Loucy (cell line): ENCODE measurements around the gene GADD45G.

Source experiments
- CTCF ChIP-seq: fragments of 200-600 bp; sonication (generic); conservative IDR thresholded peaks from 2 replicates; pipeline ENCODE4 v1.5.1; 2014; ENCODE audit warnings: mild to moderate bottlenecking, antibody characterized with exemption, low read length
- EZH2phosphoT487 ChIP-seq: fragments of 200-600 bp; IDR thresholded peaks from 2 replicates; pipeline ENCODE4 v1.6.1; 2018; ENCODE audit warnings: antibody characterized with exemption, mild to moderate bottlenecking, moderate library complexity, borderline replicate concordance

DNA sequence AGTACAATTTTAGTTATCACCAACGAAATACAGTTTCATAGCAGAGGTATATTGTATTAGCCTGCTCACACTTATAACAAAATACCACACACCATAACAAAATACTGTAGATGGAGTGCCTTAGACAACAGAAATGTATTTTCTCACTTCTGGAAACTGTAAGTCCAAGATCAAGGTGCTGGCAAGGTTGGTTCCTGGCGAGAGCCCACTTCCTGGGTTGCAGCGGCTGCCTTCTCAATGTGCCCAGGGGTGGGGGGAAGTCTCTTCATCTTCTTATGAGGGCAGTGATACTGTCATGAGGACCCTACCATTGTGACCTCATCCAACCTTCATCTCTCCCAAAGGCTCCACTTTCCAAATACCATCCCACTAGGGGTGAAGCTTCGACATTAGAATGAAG, 30.5 kb upstream of the GADD45G start:
- TF ChIP-seq CTCF (no peak), EZH2phosphoT487 (no peak)
